ENCODE data around the gene RPS19BP1.

- no peak for TF ChIP-seq CTCF (IDR thresholded peaks at IDR 0.05)
- TF ChIP-seq EZH2 (IDR thresholded peaks at IDR 0.05; ENCODE audit: borderline replicate concordance, insufficient read depth, low read depth, low read length, poor library complexity, severe bottlenecking), result no peak
Measured at GRCh38 chr22:39577900-39578299, 45.4 kb upstream of the RPS19BP1 start.

Measured in B cell (primary cell).